ENCODE data around the gene RASSF1.

- TF ChIP-seq CTCF (IDR thresholded peaks at IDR 0.05) (no peak), POLR2A (IDR thresholded peaks at IDR 0.05) (no peak)
Measured at GRCh38 chr3:50354850-50355249, 14.2 kb upstream of the RASSF1 start.

Data from body of pancreas (tissue), 4 donors.